ENCODE data around the gene PNCK. TPM values are rescaled to one million over a fixed set of nuclear protein-coding genes. Genes with fewer than 3 reads are reported as not detected.
A peak's percentile ranks its signal among the peaks of the same experiment; 100 is the strongest.

The PNCK gene
- total RNA-seq, 1 donor from 2014 or later = 0.72 TPM

DNA sequence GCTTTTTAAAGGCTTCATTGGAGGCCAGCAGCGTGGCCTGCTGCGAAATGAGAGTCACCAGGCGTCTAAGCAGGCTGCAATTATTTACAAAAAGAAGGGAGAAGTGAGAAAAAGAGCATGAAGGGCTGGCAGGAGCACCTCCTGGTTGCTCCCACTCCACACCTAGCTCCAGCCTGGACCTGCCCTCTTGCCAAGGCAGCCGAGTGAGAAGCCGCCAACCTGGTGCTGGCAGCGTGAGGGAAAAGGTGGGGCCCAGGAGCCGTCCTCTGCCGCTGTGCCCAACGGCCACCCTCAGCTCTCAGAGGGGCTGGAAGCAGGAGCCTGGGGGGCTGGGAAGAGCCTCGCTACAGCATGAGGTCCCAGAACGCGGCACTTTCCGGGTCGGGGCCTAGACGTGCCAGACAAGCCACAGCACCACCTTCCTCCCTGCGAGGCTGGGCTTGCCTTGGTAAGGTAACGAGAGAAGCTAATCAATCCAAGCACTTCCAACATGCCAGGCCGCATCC is 30.5 kb upstream of the PNCK start:
- Histone ChIP-seq H3K27me3 (no peaks in the 10 kb centered on the region), H3K27ac (no peak overlapping the region), H3K4me3 (no peak overlapping the region), H3K9me3 (no peaks in the 10 kb centered on the region), H3K4me1 (no peaks in the 10 kb centered on the region), H3K36me3 (peaks cover 20% of the 10 kb centered on the region)
- ATAC-seq = no peak
- intact Hi-C loops (cut with DNase I) = no loop called here
- no peak for DNase-seq
- TF ChIP-seq, protein P1, sequence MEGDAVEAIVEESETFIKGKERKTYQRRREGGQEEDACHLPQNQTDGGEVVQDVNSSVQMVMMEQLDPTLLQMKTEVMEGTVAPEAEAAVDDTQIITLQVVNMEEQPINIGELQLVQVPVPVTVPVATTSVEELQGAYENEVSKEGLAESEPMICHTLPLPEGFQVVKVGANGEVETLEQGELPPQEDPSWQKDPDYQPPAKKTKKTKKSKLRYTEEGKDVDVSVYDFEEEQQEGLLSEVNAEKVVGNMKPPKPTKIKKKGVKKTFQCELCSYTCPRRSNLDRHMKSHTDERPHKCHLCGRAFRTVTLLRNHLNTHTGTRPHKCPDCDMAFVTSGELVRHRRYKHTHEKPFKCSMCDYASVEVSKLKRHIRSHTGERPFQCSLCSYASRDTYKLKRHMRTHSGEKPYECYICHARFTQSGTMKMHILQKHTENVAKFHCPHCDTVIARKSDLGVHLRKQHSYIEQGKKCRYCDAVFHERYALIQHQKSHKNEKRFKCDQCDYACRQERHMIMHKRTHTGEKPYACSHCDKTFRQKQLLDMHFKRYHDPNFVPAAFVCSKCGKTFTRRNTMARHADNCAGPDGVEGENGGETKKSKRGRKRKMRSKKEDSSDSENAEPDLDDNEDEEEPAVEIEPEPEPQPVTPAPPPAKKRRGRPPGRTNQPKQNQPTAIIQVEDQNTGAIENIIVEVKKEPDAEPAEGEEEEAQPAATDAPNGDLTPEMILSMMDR (IDR thresholded peaks at IDR 0.05) = no peak

GRCh38 chrX:153703036-153703370 is 29.4 kb upstream of the PNCK start:
- Histone ChIP-seq H3K27me3 (no peaks in the 10 kb centered on the region), H3K27ac (no peak overlapping the region), H3K4me1 (no peaks in the 10 kb centered on the region), H3K4me3 (no peak overlapping the region), H3K36me3 (peaks cover 20% of the 10 kb centered on the region), H3K9me3 (no peaks in the 10 kb centered on the region)
- ATAC-seq (peak; percentile 41), DNase-seq (no peak)
- TF ChIP-seq, protein P1 (IDR thresholded peaks at IDR 0.05) = no peak
- intact Hi-C loops (cut with DNase I) = no loop called here

DNA sequence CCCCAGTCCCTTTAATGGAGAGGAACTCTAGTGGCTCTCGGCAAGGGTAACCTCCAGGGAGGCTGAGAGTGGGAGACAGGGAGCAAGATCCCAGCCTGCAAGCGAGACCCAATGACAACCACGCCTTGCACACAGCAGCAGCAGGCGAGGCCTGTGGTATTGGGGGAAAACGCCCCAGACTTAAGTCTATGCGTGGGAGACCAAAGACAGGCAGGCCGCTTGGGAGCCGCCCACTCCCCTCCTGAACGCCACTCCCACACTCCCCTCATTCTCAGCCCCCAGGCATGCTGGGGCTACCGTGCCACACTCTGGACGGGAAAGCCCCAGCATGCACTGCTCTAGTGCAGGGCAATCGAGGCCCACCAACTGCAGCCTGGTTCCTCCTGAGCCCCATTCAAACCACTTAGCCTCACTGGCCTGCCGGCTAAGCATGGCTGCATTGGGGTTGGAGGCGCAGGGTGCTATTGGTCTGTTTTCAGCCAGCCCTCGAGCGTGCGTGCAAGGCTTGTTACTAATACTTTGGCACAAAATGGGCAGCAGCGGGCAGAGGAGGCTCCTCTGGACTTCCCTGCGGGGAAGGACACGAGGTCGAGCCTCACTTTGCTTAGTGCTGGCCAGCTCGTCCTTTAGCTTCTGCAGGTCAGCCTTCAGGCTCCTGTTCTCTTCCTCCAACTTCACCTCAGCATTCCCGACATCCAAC is 28.9 kb upstream of the PNCK start:
- no peaks in the 10 kb centered on the region for H3K9me3 ChIP-seq
- DNase-seq (no peak), ATAC-seq (no peak)
- no peak overlapping the region for H3K4me3 ChIP-seq
- H3K27me3 ChIP-seq = no peaks in the 10 kb centered on the region
- H3K4me1 ChIP-seq = no peaks in the 10 kb centered on the region
- no peak overlapping the region for H3K27ac ChIP-seq
- TF ChIP-seq, protein P1 (IDR thresholded peaks at IDR 0.05) = no peak
- H3K36me3 ChIP-seq = peaks cover 20% of the 10 kb centered on the region
- intact Hi-C loops (cut with DNase I) = no loop called here

- ATAC-seq (no peak), DNase-seq (no peak)
- TF ChIP-seq, protein P1 (IDR thresholded peaks at IDR 0.05) = no peak
- no peaks in the 10 kb centered on the region for H3K9me3 ChIP-seq
- intact Hi-C loops (cut with DNase I) = no loop called here
- no peak overlapping the region for H3K27ac ChIP-seq
- no peaks in the 10 kb centered on the region for H3K27me3 ChIP-seq
- H3K4me3 ChIP-seq = no peak overlapping the region
- peaks cover 20% of the 10 kb centered on the region for H3K36me3 ChIP-seq
- no peaks in the 10 kb centered on the region for H3K4me1 ChIP-seq
These were observed 28.1 kb upstream of the PNCK start for GRCh38 chrX:153701706-153702105.

- TF ChIP-seq, protein P1 (IDR thresholded peaks at IDR 0.05) = no peak
- Histone ChIP-seq H3K36me3 (peaks cover 20% of the 10 kb centered on the region), H3K27me3 (no peaks in the 10 kb centered on the region), H3K4me3 (no peak overlapping the region), H3K4me1 (no peaks in the 10 kb centered on the region), H3K9me3 (no peaks in the 10 kb centered on the region), H3K27ac (no peak overlapping the region)
- ATAC-seq = no peak
- intact Hi-C loops (cut with DNase I) = no loop called here
- DNase-seq = no peak
These were observed 27.4 kb upstream of the PNCK start for GRCh38 chrX:153700967-153701366.
